Natural killer cell (primary cell): ENCODE data around the gene PUSL1. TPM values are rescaled to one million over a fixed set of nuclear protein-coding genes. Genes with fewer than 3 reads are reported as not detected.

Experiments used
- ATAC-seq, 3 donors: fragments of 150-1000 bp in 2 of 3; fragments of 200-7000 bp in 1 of 3; cut with Tn5 transposase; 1 replicate in 1 of 3; 2 replicates in 2 of 3; pipeline ENCODE4 v1.10.0; 2021; ENCODE audit warnings: mild to moderate bottlenecking in 2 of 3, moderate library complexity in 2 of 3
- DNase-seq, 2 donors: peaks; one replicate each; pipeline versions ENCODE4 v3.0.0 to v3.0.0-alpha.2; 2013 to 2021; ENCODE audit warnings: mixed read lengths in 1 of 2
- H3K27ac ChIP-seq: one replicate; pipeline ENCODE4 v1.5.1; 2013; ENCODE audit warnings: mild to moderate bottlenecking, low read length
- H3K27me3 ChIP-seq: one replicate; pipeline ENCODE4 v1.6.1; 2013; ENCODE audit warnings: low read length; ENCODE audit not compliant: control insufficient read depth, insufficient read depth
- H3K36me3 ChIP-seq: one replicate; pipeline ENCODE4 v1.6.1; 2013; ENCODE audit warnings: low read length; ENCODE audit not compliant: control insufficient read depth, insufficient read depth
- H3K4me1 ChIP-seq: one replicate; pipeline ENCODE4 v1.6.1; 2013; ENCODE audit warnings: low read length; ENCODE audit not compliant: control insufficient read depth, insufficient read depth
- H3K4me3 ChIP-seq: one replicate; pipeline ENCODE4 v1.5.1; 2013; ENCODE audit warnings: low read length
- H3K9me3 ChIP-seq: one replicate; pipeline ENCODE4 v1.6.1; 2013; ENCODE audit warnings: low read length; ENCODE audit not compliant: control insufficient read depth, insufficient read depth
- H3K27ac Mint-ChIP-seq, 2 donors: one replicate each; pipeline ENCODE4 v1.8.0; 2022; ENCODE audit warnings: mild to moderate bottlenecking in 2 of 2, mixed read lengths in 2 of 2, moderate library complexity in 1 of 2
- H3K27me3 Mint-ChIP-seq, 2 donors: one replicate each; pipeline ENCODE4 v1.8.0; 2022; ENCODE audit warnings: low read depth in 2 of 2, mixed read lengths in 2 of 2
- H3K36me3 Mint-ChIP-seq: one replicate; pipeline ENCODE4 v1.8.0; 2022; ENCODE audit warnings: mixed read lengths
- H3K4me1 Mint-ChIP-seq, 2 donors: one replicate each; pipeline ENCODE4 v1.8.0; 2022; ENCODE audit warnings: mixed read lengths in 2 of 2
- H3K4me3 Mint-ChIP-seq: one replicate; pipeline ENCODE4 v1.8.0; 2022; ENCODE audit warnings: mild to moderate bottlenecking, moderate library complexity, mixed read lengths
- H3K9me3 Mint-ChIP-seq, 2 donors: one replicate each; pipeline ENCODE4 v1.8.0; 2022; ENCODE audit warnings: mixed read lengths in 2 of 2
- CTCF ChIP-seq: fragments of 200-600 bp; IDR thresholded peaks from one replicate; pipeline ENCODE4 v1.8.0; 2022; ENCODE audit warnings: antibody characterized with exemption
- WGBS: methylation state at CpG from one replicate; pipeline ENCODE4 v1.1.7; 2013; ENCODE audit warnings: missing lambda C conversion rate; ENCODE audit not compliant: insufficient coverage; 5-methylcytosine and 5-hydroxymethylcytosine counted together
- intact Hi-C: fragments of 100-400 bp; cut with micrococcal nuclease; formaldehyde crosslinking; loops from one replicate; pipeline ENCODE4 v1.14.2; 2022
- total RNA-seq, 4 donors: library from RNA; stranded (reverse); fragments of 120-200 nt in 1 of 4; gene quantifications; one replicate each; pipeline versions ENCODE4 v1.2.3 to v1.2.4, GENCODE V29; 2013 to 2022

PUSL1 gene
- total RNA-seq, 3 donors from 2014 or later (not counting 1 experiment from before 2014, with no cell fraction given) = 11.1 to 13.0 (median 12.9) TPM

DNA sequence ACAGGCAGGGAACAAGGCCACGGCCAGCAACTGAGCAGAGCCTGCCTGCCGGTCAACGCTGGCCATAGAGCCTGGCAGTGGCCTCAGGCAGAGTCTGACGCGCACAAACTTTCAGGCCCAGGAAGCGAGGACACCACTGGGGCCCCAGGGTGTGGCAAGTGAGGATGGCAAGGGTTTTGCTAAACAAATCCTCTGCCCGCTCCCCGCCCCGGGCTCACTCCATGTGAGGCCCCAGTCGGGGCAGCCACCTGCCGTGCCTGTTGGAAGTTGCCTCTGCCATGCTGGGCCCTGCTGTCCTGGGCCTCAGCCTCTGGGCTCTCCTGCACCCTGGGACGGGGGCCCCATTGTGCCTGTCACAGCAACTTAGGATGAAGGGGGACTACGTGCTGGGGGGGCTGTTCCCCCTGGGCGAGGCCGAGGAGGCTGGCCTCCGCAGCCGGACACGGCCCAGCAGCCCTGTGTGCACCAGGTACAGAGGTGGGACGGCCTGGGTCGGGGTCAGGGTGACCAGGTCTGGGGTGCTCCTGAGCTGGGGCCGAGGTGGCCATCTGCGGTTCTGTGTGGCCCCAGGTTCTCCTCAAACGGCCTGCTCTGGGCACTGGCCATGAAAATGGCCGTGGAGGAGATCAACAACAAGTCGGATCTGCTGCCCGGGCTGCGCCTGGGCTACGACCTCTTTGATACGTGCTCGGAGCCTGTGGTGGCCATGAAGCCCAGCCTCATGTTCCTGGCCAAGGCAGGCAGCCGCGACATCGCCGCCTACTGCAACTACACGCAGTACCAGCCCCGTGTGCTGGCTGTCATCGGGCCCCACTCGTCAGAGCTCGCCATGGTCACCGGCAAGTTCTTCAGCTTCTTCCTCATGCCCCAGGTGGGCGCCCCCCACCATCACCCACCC, 22.9 kb downstream of the PUSL1 start, which contains the start of gene TAS1R3:
Gene TAS1R3 (plus strand): TSS at position 213 of the 898 bp plus-strand sequence. CDS start 66 bp downstream, at position 279.
- peaks cover 2% of the 10 kb centered on the region for H3K4me1 ChIP-seq
- no peak for ATAC-seq
- peaks cover 3% of the 10 kb centered on the region for H3K36me3 ChIP-seq
- TF ChIP-seq CTCF = no peak
- Mint-ChIP-seq H3K27me3 (no peaks in the 10 kb centered on the region), H3K27ac (no peak within 1 kb of the TSS), H3K9me3 (no peaks in the 10 kb centered on the region), H3K4me1 (peaks cover 0 to 1% of the 10 kb centered on the region in 2 donors), H3K36me3 (no peaks in the 10 kb centered on the region), H3K4me3 (no peak within 1 kb of the TSS)
- H3K27me3 ChIP-seq = no peaks in the 10 kb centered on the region
- no peak within 1 kb of the TSS for H3K27ac ChIP-seq
- no peak for DNase-seq
- no peak within 1 kb of the TSS for H3K4me3 ChIP-seq
- H3K9me3 ChIP-seq = no peaks in the 10 kb centered on the region
- intact Hi-C loops = no loop called here
- WGBS = 86% methylated on average over 41 of the region's 41 CpGs

GRCh38 chr1:1332031-1332755, 23.8 kb downstream of the PUSL1 start:
- Histone ChIP-seq H3K9me3 (no peaks in the 10 kb centered on the region), H3K4me1 (no peaks in the 10 kb centered on the region), H3K27ac (no peak overlapping the region), H3K27me3 (no peaks in the 10 kb centered on the region), H3K4me3 (no peak overlapping the region), H3K36me3 (peaks cover 3% of the 10 kb centered on the region)
- H3K27me3 Mint-ChIP-seq = no peaks in the 10 kb centered on the region
- H3K9me3 Mint-ChIP-seq = no peaks in the 10 kb centered on the region
- no peak for TF ChIP-seq CTCF
- intact Hi-C loops = no loop called here
- H3K4me3 Mint-ChIP-seq = no peak overlapping the region
- WGBS = 90% methylated on average over 57 of the region's 57 CpGs
- H3K4me1 Mint-ChIP-seq = no peaks in the 10 kb centered on the region
- ATAC-seq (no peak), DNase-seq (no peak)
- no peaks in the 10 kb centered on the region for H3K36me3 Mint-ChIP-seq
- no peak overlapping the region for H3K27ac Mint-ChIP-seq

DNA sequence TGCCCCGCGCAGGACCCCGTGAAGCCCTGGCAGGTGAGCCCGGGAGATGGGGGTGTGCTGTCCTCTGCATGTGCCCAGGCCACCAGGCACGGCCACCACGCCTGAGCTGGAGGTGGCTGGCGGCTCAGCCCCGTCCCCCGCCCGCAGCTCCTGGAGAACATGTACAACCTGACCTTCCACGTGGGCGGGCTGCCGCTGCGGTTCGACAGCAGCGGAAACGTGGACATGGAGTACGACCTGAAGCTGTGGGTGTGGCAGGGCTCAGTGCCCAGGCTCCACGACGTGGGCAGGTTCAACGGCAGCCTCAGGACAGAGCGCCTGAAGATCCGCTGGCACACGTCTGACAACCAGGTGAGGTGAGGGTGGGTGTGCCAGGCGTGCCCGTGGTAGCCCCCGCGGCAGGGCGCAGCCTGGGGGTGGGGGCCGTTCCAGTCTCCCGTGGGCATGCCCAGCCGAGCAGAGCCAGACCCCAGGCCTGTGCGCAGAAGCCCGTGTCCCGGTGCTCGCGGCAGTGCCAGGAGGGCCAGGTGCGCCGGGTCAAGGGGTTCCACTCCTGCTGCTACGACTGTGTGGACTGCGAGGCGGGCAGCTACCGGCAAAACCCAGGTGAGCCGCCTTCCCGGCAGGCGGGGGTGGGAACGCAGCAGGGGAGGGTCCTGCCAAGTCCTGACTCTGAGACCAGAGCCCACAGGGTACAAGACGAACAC, 24.5 kb downstream of the PUSL1 start:
- no peaks in the 10 kb centered on the region for H3K27me3 ChIP-seq
- H3K4me3 Mint-ChIP-seq = no peak overlapping the region
- H3K4me3 ChIP-seq = no peak overlapping the region
- ATAC-seq (no peak), DNase-seq (no peak)
- no peaks in the 10 kb centered on the region for H3K4me1 Mint-ChIP-seq
- H3K36me3 ChIP-seq = peaks cover under 1% of the 10 kb centered on the region
- intact Hi-C loops = no loop called here
- H3K27me3 Mint-ChIP-seq = no peaks in the 10 kb centered on the region
- no peak overlapping the region for H3K27ac ChIP-seq
- H3K9me3 ChIP-seq = no peaks in the 10 kb centered on the region
- H3K36me3 Mint-ChIP-seq = no peaks in the 10 kb centered on the region
- TF ChIP-seq CTCF = no peak
- H3K9me3 Mint-ChIP-seq = no peaks in the 10 kb centered on the region
- H3K4me1 ChIP-seq = no peaks in the 10 kb centered on the region
- 92% methylated on average over 48 of the region's 48 CpGs for WGBS
- no peak overlapping the region for H3K27ac Mint-ChIP-seq
